KBM-7 (cell line): ENCODE measurements around the gene TRIM63.

Experiments used
- DNase-seq: peaks from one replicate; pipeline ENCODE4 v3.0.0-alpha.2; 2015
- in situ Hi-C: fragments of 300-500 bp; cut with MboI; formaldehyde crosslinking; loops from 2 replicates; pipeline ENCODE4 v1.14.3; 2020; ENCODE audit warnings: low sequenced_read_pairs, low pct_unique_long_range_greater_than_20kb, mixed read lengths

The TRIM63 gene

GRCh38 chr1:26038904-26039303 lies 28.5 kb downstream of the TRIM63 start:
- in situ Hi-C loops: no loop called here
- DNase-seq: no peak

GRCh38 chr1:26038477-26038876 lies 29.0 kb downstream of the TRIM63 start:
- in situ Hi-C loops: no loop called here
- DNase-seq: no peak

- in situ Hi-C loops: no loop called here
- no peak for DNase-seq
Measured at GRCh38 chr1:26037904-26038303, 29.5 kb downstream of the TRIM63 start.

GRCh38 chr1:26036756-26037281 lies 30.6 kb downstream of the TRIM63 start:
- DNase-seq: no peak
- in situ Hi-C loops: no loop called here

- DNase-seq: peak; percentile 87
- in situ Hi-C loops: no loop called here
Measured at GRCh38 chr1:26035959-26036755, 31.3 kb downstream of the TRIM63 start.

- DNase-seq: peak; percentile 94
- in situ Hi-C loops: no loop called here
Measured at GRCh38 chr1:26035203-26035958, 32.0 kb downstream of the TRIM63 start.

GRCh38 chr1:26034504-26035202 lies 32.8 kb downstream of the TRIM63 start:
- no peak for DNase-seq
- in situ Hi-C loops: no loop called here

- DNase-seq: no peak
- in situ Hi-C loops: no loop called here
Measured at GRCh38 chr1:26032656-26033357, 34.6 kb downstream of the TRIM63 start.

- DNase-seq: no peak
- in situ Hi-C loops: no loop called here
Measured at GRCh38 chr1:26031611-26032220, 35.7 kb downstream of the TRIM63 start.

- in situ Hi-C loops: no loop called here
- no peak for DNase-seq
Measured at GRCh38 chr1:26031196-26031595, 36.2 kb downstream of the TRIM63 start.

GRCh38 chr1:26029864-26030481 lies 37.5 kb downstream of the TRIM63 start:
- peak; percentile 65 for DNase-seq
- in situ Hi-C loops: no loop called here

GRCh38 chr1:26029054-26029863 lies 38.2 kb downstream of the TRIM63 start:
- DNase-seq: no peak
- in situ Hi-C loops: no loop called here

GRCh38 chr1:26028490-26028980 lies 38.9 kb downstream of the TRIM63 start:
- no peak for DNase-seq
- in situ Hi-C loops: no loop called here

GRCh38 chr1:26027716-26028489 lies 39.5 kb downstream of the TRIM63 start:
- peak; percentile 61 for DNase-seq
- in situ Hi-C loops: no loop called here

- DNase-seq: no peak
Measured at GRCh38 chr1:26025517-26025916, 41.9 kb downstream of the TRIM63 start.

GRCh38 chr1:26025060-26025459 lies 42.4 kb downstream of the TRIM63 start:
- DNase-seq: no peak
- in situ Hi-C loops: no loop called here

More at GRCh38 chr1:26025517-26025916, 41.9 kb downstream of the TRIM63 start:
- in situ Hi-C loops: no loop called here

- DNase-seq: no peak
- in situ Hi-C loops: no loop called here
Measured at GRCh38 chr1:26023826-26024225, 43.6 kb downstream of the TRIM63 start.
